ENCODE results near the gene ECE1.

Gene ECE1

GRCh38 chr1:21295545-21295944 lies 5.3 kb upstream of the ECE1 start:
- in situ Hi-C loops (cut with MboI; ENCODE audit: low pct_unique_long_range_greater_than_20kb, low sequenced_read_pairs, unreplicated experiment), result no loop called here
- TF ChIP-seq CTCF (IDR thresholded peaks at IDR 0.05; ENCODE audit: extremely low read depth, insufficient read depth, missing control alignments), result no peak
- no peak for DNase-seq (ENCODE audit: low spot score)

GRCh38 chr1:21295002-21295401 lies 4.7 kb upstream of the ECE1 start:
- in situ Hi-C loops (cut with MboI; ENCODE audit: low pct_unique_long_range_greater_than_20kb, low sequenced_read_pairs, unreplicated experiment), result no loop called here
- no peak for DNase-seq (ENCODE audit: low spot score)
- no peak for TF ChIP-seq CTCF (IDR thresholded peaks at IDR 0.05; ENCODE audit: extremely low read depth, insufficient read depth, missing control alignments)

- DNase-seq (ENCODE audit: low spot score), result peak; percentile 77
- in situ Hi-C loops (cut with MboI; ENCODE audit: low pct_unique_long_range_greater_than_20kb, low sequenced_read_pairs, unreplicated experiment), result no loop called here
- TF ChIP-seq CTCF (IDR thresholded peaks at IDR 0.05; ENCODE audit: extremely low read depth, insufficient read depth, missing control alignments), result no peak
These were observed 4.2 kb upstream of the ECE1 start for GRCh38 chr1:21294266-21294989.

GRCh38 chr1:21293537-21294265 lies 3.4 kb upstream of the ECE1 start:
- TF ChIP-seq CTCF (IDR thresholded peaks at IDR 0.05; ENCODE audit: extremely low read depth, insufficient read depth, missing control alignments), result no peak
- peak; percentile 60 for DNase-seq (ENCODE audit: low spot score)
- in situ Hi-C loops (cut with MboI; ENCODE audit: low pct_unique_long_range_greater_than_20kb, low sequenced_read_pairs, unreplicated experiment), result no loop called here

GRCh38 chr1:21292984-21293536 lies 2.8 kb upstream of the ECE1 start:
- in situ Hi-C loops (cut with MboI; ENCODE audit: low pct_unique_long_range_greater_than_20kb, low sequenced_read_pairs, unreplicated experiment), result no loop called here
- DNase-seq (ENCODE audit: low spot score), result peak; percentile 77
- TF ChIP-seq CTCF (IDR thresholded peaks at IDR 0.05; ENCODE audit: extremely low read depth, insufficient read depth, missing control alignments), result no peak

- in situ Hi-C loops (cut with MboI; ENCODE audit: low pct_unique_long_range_greater_than_20kb, low sequenced_read_pairs, unreplicated experiment), result no loop called here
- no peak for DNase-seq (ENCODE audit: low spot score)
- TF ChIP-seq CTCF (IDR thresholded peaks at IDR 0.05; ENCODE audit: extremely low read depth, insufficient read depth, missing control alignments), result no peak
These were observed 2.3 kb upstream of the ECE1 start for GRCh38 chr1:21292503-21292983.

All from GM13977 (cell line).